K562 (cell line): ENCODE measurements around the gene TENM4. TPM values are rescaled to one million over a fixed set of nuclear protein-coding genes. Genes with fewer than 3 reads are reported as not detected.

ENCODE experiments used
- ATAC-seq: fragments of 200-7000 bp; cut with Tn5 transposase; 3 replicates; pipeline ENCODE4 v1.9.1; 2020; ENCODE audit warnings: moderate library complexity
- BruUV-seq: library from RNA; stranded (reverse); fragments of 400-500 nt; replicated peaks from 2 replicates; lab custom pipeline; 2021; lab: Mats Ljungman, UMichigan
- CTCF ChIA-PET: fragments of 300-600 bp; formaldehyde crosslinking; extraction: SDS; loops from one replicate; lab custom pipeline; 2021; ENCODE audit warnings: low intra/inter-chr PET ratio; lab: Yijun Ruan, JAX
- POLR2A ChIA-PET: fragments of 300-600, 350-650 bp; sonication (Branson Sonifier 250); formaldehyde crosslinking; extraction: SDS; loops from one replicate; lab custom pipeline; 2021; ENCODE audit warnings: antibody characterized with exemption, inconsistent platforms; lab: Yijun Ruan, JAX
- DNase-seq, 4 experiments: peaks; one replicate each; pipeline versions ENCODE4 v3.0.0 to v3.0.0-alpha.2; 2011 to 2018; ENCODE audit warnings: low spot score in 3 of 4, mixed read lengths in 3 of 4; ENCODE audit errors: extremely low read depth in 1 of 4
- FAIRE-seq: peaks from 2 replicates; lab custom pipeline; 2011; peaks lifted over from hg19 to GRCh38; lab: Jason Lieb, UNC
- H2AFZ ChIP-seq: 2 replicates; pipeline ENCODE4 v1.6.0; 2011; ENCODE audit warnings: low read depth, low read length, control low read depth, inconsistent platforms
- H3K27ac ChIP-seq: fragments of 200-600 bp; 3 replicates; pipeline ENCODE4 v1.8.0; 2011; ENCODE audit warnings: low read depth, mild to moderate bottlenecking, control low read depth, inconsistent platforms, low read length, moderate library complexity, mixed read lengths; ENCODE audit errors: extremely low read depth
- H3K27me3 ChIP-seq, 2 experiments: fragments of 300-600 bp in 1 of 2; 2 replicates in 1 of 2; 3 replicates in 1 of 2; pipeline versions ENCODE4 v1.6.0 to v1.8.0; 2011; ENCODE audit warnings: inconsistent platforms in 2 of 2, low read length in 2 of 2, mild to moderate bottlenecking in 1 of 2, mixed read lengths in 1 of 2, moderate library complexity in 1 of 2; ENCODE audit not compliant: control insufficient read depth in 2 of 2, insufficient read depth in 2 of 2
- H3K36me3 ChIP-seq: fragments of 300-600 bp; 3 replicates; pipeline ENCODE4 v1.8.0; 2011; ENCODE audit warnings: mild to moderate bottlenecking, low read length, inconsistent platforms; ENCODE audit not compliant: control insufficient read depth, insufficient read depth
- H3K4me1 ChIP-seq, 2 experiments: fragments of 200-600 bp in 1 of 2; replicated peaks in 1 of 2; 2 replicates in 1 of 2; 3 replicates in 1 of 2; pipeline versions ENCODE4 v1.5.1 to v1.8.0; 2011; ENCODE audit warnings: inconsistent platforms in 2 of 2, low read length in 2 of 2, mild to moderate bottlenecking in 1 of 2, mixed read lengths in 1 of 2, moderate library complexity in 1 of 2; ENCODE audit not compliant: control insufficient read depth in 2 of 2, insufficient read depth in 2 of 2
- H3K4me2 ChIP-seq: 2 replicates; pipeline ENCODE4 v1.6.1; 2011; ENCODE audit warnings: low read length, control low read depth, inconsistent platforms, mixed read lengths; ENCODE audit not compliant: insufficient read depth
- H3K4me3 ChIP-seq: fragments of 200-600 bp; sonication (generic), shearing (Covaris generic); 2 replicates; pipeline ENCODE4 v1.5.1; 2016; ENCODE audit warnings: control low read depth, inconsistent platforms
- H3K79me2 ChIP-seq: fragments of 200-600 bp; 3 replicates; pipeline ENCODE4 v1.8.0; 2011; ENCODE audit warnings: low read length, inconsistent platforms; ENCODE audit not compliant: control insufficient read depth, insufficient read depth
- H3K9ac ChIP-seq, 2 experiments: 2 replicates each; pipeline versions ENCODE4 v1.6.0 to v1.6.1; 2011; ENCODE audit warnings: low read depth in 2 of 2, low read length in 2 of 2, control low read depth in 1 of 2, inconsistent platforms in 1 of 2, mild to moderate bottlenecking in 1 of 2, mixed read lengths in 1 of 2; ENCODE audit not compliant: insufficient read depth in 1 of 2
- H3K9me1 ChIP-seq: one replicate; pipeline ENCODE4 v1.6.0; 2011; ENCODE audit warnings: inconsistent platforms, mild to moderate bottlenecking, low read length, moderate library complexity; ENCODE audit not compliant: control insufficient read depth, insufficient read depth
- H3K9me3 ChIP-seq: replicated peaks from 2 replicates; pipeline ENCODE4 v1.5.1; 2011; ENCODE audit warnings: low read depth, low read length, inconsistent platforms; ENCODE audit not compliant: control insufficient read depth, insufficient read depth
- H4K20me1 ChIP-seq: replicated peaks from 2 replicates; pipeline ENCODE4 v1.6.1; 2011; ENCODE audit warnings: low read length, inconsistent platforms, mixed read lengths; ENCODE audit not compliant: control insufficient read depth, insufficient read depth
- KAT2B ChIP-seq: IDR thresholded peaks from one replicate; pipeline ENCODE4 v1.6.1; 2012; ENCODE audit warnings: low read depth, mild to moderate bottlenecking, control low read depth, inconsistent platforms, low read length, moderate library complexity
- WGBS: fragments of 100-300 bp; shearing (Covaris generic); methylation state at CpG from one replicate; pipeline ENCODE4 v1.1.6; 2016; ENCODE audit warnings: low coverage, mixed read lengths; ENCODE audit not compliant: insufficient coverage; ENCODE audit errors: missing lambda C conversion rate; 5-methylcytosine and 5-hydroxymethylcytosine counted together
- in situ Hi-C: fragments of 300-500 bp; cut with MboI; formaldehyde crosslinking; loops from 4 replicates; pipeline ENCODE4 v1.15.0; 2018; ENCODE audit warnings: inconsistent platforms, mixed read lengths
- intact Hi-C: fragments of 100-400 bp; cut with micrococcal nuclease; formaldehyde crosslinking; loops from 2 replicates; pipeline ENCODE4 v1.14.2; 2022
- polyA plus RNA-seq, 8 experiments: library from polyadenylated mRNA; depleted of rRNA in 4 of 8; stranded (reverse) in 5 of 8; unstranded in 3 of 8; fragments of >200 nt; fragmentation: Nextera tagmentation in 2 of 8; fragmentation: Illumina TruSeq in 1 of 8; extraction: Ambion mirVana in 2 of 8; extraction: Trizol in 1 of 8; gene quantifications; 2 replicates each; pipeline versions ENCODE4 v1.2.1 to v1.2.3, GENCODE V29; 2011 to 2014; ENCODE audit warnings: inconsistent platforms in 1 of 8, missing spikeins in 1 of 8
- total RNA-seq, 7 experiments: library from RNA; depleted of rRNA in 6 of 7; stranded (reverse); fragments of >200 nt in 6 of 7; fragmentation: Illumina TruSeq in 2 of 7; extraction: Trizol in 2 of 7; gene quantifications; 2 replicates each; pipeline versions ENCODE4 v1.2.1 to v1.2.3, GENCODE V29; 2011 to 2021; ENCODE audit warnings: low replicate concordance in 1 of 7
- TF ChIP-seq, protein P1 (sequence below): sonication (generic); formaldehyde crosslinking; IDR thresholded peaks from 2 replicates; pipeline ENCODE4 v1.8.1; 2023; ENCODE audit warnings: mild to moderate bottlenecking, missing genetic modification reagents
- TF ChIP-seq, protein P2 (sequence below): fragments of 250-450 bp; sonication (Bioruptor Pico); IDR thresholded peaks from 2 replicates; pipeline ENCODE4 v1.9.0; 2021; ENCODE audit warnings: mild to moderate bottlenecking, inconsistent platforms
- TF ChIP-seq, protein P3 (sequence below): IDR thresholded peaks from 2 replicates; pipeline ENCODE4 v1.6.1; 2011; ENCODE audit warnings: borderline replicate concordance, low read depth, mild to moderate bottlenecking, moderate library complexity, low read length; ENCODE audit not compliant: insufficient read depth, poor library complexity, severe bottlenecking

Gene TENM4
- total and polyA plus RNA-seq, 9 of the 15 experiments (the other 6 are each of a cell fraction or from before 2014, with no cell fraction given) = 0.16 TPM; not detected in 8

DNA sequence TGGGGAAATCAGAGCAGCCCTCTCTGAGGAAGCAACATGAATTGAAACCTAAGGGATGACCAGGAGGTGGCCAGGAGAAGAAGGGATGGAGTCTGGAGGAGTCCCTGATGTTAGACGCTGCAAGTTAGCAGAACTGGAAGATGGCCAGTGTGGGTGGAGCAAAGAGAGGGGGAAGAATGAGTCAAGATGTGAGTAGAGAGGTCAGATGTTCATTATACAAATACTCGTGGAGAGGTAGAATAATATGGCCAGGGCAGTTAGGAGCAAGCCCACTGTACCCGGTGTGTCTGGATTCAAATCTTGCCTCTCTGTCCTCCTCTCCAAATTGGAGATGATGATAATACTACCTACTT is 242.0 kb downstream of the TENM4 start:
- no peaks in the 10 kb centered on the region for H4K20me1 ChIP-seq
- H3K9ac ChIP-seq = no peak overlapping the region
- in situ Hi-C loops (no loop called here), intact Hi-C loops (no loop called here)
- H3K4me2 ChIP-seq = no peak overlapping the region
- no peaks in the 10 kb centered on the region for H3K9me1 ChIP-seq
- ATAC-seq (no peak), DNase-seq (no peak), FAIRE-seq (no peak)
- no peaks in the 10 kb centered on the region for H3K4me1 ChIP-seq
- H3K9me3 ChIP-seq = no peaks in the 10 kb centered on the region
- H2AFZ ChIP-seq = no peak overlapping the region
- no peaks in the 10 kb centered on the region for H3K27me3 ChIP-seq
- ChIA-PET POLR2A (no interaction called here), CTCF (no interaction called here)
- H3K27ac ChIP-seq = no peak overlapping the region
- 0% methylated on average over 3 of the region's 3 CpGs for WGBS
- H3K4me3 ChIP-seq = no peak overlapping the region
- H3K79me2 ChIP-seq = no peaks in the 10 kb centered on the region
- no TSS peak for BruUV-seq
- no peaks in the 10 kb centered on the region for H3K36me3 ChIP-seq
- TF ChIP-seq, protein P1, sequence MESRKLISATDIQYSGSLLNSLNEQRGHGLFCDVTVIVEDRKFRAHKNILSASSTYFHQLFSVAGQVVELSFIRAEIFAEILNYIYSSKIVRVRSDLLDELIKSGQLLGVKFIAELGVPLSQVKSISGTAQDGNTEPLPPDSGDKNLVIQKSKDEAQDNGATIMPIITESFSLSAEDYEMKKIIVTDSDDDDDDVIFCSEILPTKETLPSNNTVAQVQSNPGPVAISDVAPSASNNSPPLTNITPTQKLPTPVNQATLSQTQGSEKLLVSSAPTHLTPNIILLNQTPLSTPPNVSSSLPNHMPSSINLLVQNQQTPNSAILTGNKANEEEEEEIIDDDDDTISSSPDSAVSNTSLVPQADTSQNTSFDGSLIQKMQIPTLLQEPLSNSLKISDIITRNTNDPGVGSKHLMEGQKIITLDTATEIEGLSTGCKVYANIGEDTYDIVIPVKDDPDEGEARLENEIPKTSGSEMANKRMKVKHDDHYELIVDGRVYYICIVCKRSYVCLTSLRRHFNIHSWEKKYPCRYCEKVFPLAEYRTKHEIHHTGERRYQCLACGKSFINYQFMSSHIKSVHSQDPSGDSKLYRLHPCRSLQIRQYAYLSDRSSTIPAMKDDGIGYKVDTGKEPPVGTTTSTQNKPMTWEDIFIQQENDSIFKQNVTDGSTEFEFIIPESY (CRISPR knock-in tag) = no peak
- TF ChIP-seq, protein P2, sequence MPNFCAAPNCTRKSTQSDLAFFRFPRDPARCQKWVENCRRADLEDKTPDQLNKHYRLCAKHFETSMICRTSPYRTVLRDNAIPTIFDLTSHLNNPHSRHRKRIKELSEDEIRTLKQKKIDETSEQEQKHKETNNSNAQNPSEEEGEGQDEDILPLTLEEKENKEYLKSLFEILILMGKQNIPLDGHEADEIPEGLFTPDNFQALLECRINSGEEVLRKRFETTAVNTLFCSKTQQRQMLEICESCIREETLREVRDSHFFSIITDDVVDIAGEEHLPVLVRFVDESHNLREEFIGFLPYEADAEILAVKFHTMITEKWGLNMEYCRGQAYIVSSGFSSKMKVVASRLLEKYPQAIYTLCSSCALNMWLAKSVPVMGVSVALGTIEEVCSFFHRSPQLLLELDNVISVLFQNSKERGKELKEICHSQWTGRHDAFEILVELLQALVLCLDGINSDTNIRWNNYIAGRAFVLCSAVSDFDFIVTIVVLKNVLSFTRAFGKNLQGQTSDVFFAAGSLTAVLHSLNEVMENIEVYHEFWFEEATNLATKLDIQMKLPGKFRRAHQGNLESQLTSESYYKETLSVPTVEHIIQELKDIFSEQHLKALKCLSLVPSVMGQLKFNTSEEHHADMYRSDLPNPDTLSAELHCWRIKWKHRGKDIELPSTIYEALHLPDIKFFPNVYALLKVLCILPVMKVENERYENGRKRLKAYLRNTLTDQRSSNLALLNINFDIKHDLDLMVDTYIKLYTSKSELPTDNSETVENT = no peak
- no peak for TF ChIP-seq KAT2B
- TF ChIP-seq, protein P3, sequence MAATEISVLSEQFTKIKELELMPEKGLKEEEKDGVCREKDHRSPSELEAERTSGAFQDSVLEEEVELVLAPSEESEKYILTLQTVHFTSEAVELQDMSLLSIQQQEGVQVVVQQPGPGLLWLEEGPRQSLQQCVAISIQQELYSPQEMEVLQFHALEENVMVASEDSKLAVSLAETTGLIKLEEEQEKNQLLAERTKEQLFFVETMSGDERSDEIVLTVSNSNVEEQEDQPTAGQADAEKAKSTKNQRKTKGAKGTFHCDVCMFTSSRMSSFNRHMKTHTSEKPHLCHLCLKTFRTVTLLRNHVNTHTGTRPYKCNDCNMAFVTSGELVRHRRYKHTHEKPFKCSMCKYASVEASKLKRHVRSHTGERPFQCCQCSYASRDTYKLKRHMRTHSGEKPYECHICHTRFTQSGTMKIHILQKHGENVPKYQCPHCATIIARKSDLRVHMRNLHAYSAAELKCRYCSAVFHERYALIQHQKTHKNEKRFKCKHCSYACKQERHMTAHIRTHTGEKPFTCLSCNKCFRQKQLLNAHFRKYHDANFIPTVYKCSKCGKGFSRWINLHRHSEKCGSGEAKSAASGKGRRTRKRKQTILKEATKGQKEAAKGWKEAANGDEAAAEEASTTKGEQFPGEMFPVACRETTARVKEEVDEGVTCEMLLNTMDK = no peak
